ENCODE measurements around the gene ITPR1. TPM values are rescaled to one million over a fixed set of nuclear protein-coding genes. Genes with fewer than 3 reads are reported as not detected.

ITPR1 gene
- polyA plus RNA-seq, 1 donor, result 16.4 TPM

- DNase-seq (ENCODE audit: low read depth), result no peak
These were observed 314.5 kb downstream of the ITPR1 start for GRCh38 chr3:4807381-4808280.

GRCh38 chr3:4808637-4809036 is 315.5 kb downstream of the ITPR1 start:
- DNase-seq (ENCODE audit: low read depth), result no peak

GRCh38 chr3:4809922-4810321 is 316.8 kb downstream of the ITPR1 start:
- no peak for DNase-seq (ENCODE audit: low read depth)

GRCh38 chr3:4812591-4812990 is 319.4 kb downstream of the ITPR1 start:
- DNase-seq (ENCODE audit: low read depth), result no peak

- DNase-seq (ENCODE audit: low read depth), result no peak
These were observed 320.8 kb downstream of the ITPR1 start for GRCh38 chr3:4813909-4814304.

GRCh38 chr3:4814305-4814903 is 321.3 kb downstream of the ITPR1 start:
- DNase-seq (ENCODE audit: low read depth), result no peak

- no peak for DNase-seq (ENCODE audit: low read depth)
These were observed 321.9 kb downstream of the ITPR1 start for GRCh38 chr3:4814904-4815574.

- no peak for DNase-seq (ENCODE audit: low read depth)
These were observed 323.2 kb downstream of the ITPR1 start for GRCh38 chr3:4816306-4816705.

- no peak for DNase-seq (ENCODE audit: low read depth)
These were observed 323.6 kb downstream of the ITPR1 start for GRCh38 chr3:4816718-4817117.

- no peak for DNase-seq (ENCODE audit: low read depth)
These were observed 324.0 kb downstream of the ITPR1 start for GRCh38 chr3:4817128-4817527.

- no peak for DNase-seq (ENCODE audit: low read depth)
These were observed 325.0 kb downstream of the ITPR1 start for GRCh38 chr3:4818164-4818563.

- no peak for DNase-seq (ENCODE audit: low read depth)
These were observed 326.0 kb downstream of the ITPR1 start for GRCh38 chr3:4818986-4819693.

- no peak for DNase-seq (ENCODE audit: low read depth)
These were observed 326.6 kb downstream of the ITPR1 start for GRCh38 chr3:4819746-4820145.

GRCh38 chr3:4820296-4821121 is 327.4 kb downstream of the ITPR1 start:
- DNase-seq (ENCODE audit: low read depth), result no peak

GRCh38 chr3:4821338-4821737 is 328.2 kb downstream of the ITPR1 start:
- DNase-seq (ENCODE audit: low read depth), result no peak

GRCh38 chr3:4821975-4822374 is 328.8 kb downstream of the ITPR1 start:
- DNase-seq (ENCODE audit: low read depth), result no peak

GRCh38 chr3:4822568-4822967 is 329.4 kb downstream of the ITPR1 start:
- DNase-seq (ENCODE audit: low read depth), result no peak

- DNase-seq (ENCODE audit: low read depth), result no peak
These were observed 330.2 kb downstream of the ITPR1 start for GRCh38 chr3:4823385-4823784.

- DNase-seq (ENCODE audit: low read depth), result no peak
These were observed 331.1 kb downstream of the ITPR1 start for GRCh38 chr3:4823986-4824925.

- DNase-seq (ENCODE audit: low read depth), result no peak
These were observed 331.8 kb downstream of the ITPR1 start for GRCh38 chr3:4824926-4825325.
